RCC 7860 (cell line): Measurements from ENCODE around the gene ACTA2.
A peak's percentile ranks its signal among the peaks of the same experiment; 100 is the strongest.

ENCODE experiments used
- DNase-seq: peaks from one replicate; pipeline ENCODE4 v3.0.0-alpha.2; 2015; ENCODE audit warnings: low spot score
- FAIRE-seq: peaks from 2 replicates; lab custom pipeline; 2012; peaks lifted over from hg19 to GRCh38; lab: Jason Lieb, UNC

The ACTA2 gene

GRCh38 chr10:88952647-88953111 lies at the start of gene ACTA2:
TSS of gene ACTA2 (minus strand) at chr10:88952773. CDS start at chr10:88948930, 3,843 bp downstream.
- no peak for FAIRE-seq
- no peak for DNase-seq

- no peak for FAIRE-seq
- no peak for DNase-seq
Observed at GRCh38 chr10:89001729-89002072, 49.1 kb upstream of the ACTA2 start.

GRCh38 chr10:89001024-89001728 lies 48.6 kb upstream of the ACTA2 start:
- no peak for FAIRE-seq
- DNase-seq = no peak

- DNase-seq (no peak), FAIRE-seq (no peak)
Observed at GRCh38 chr10:88999625-89000024, 47.1 kb upstream of the ACTA2 start.

GRCh38 chr10:88996927-88997326 lies 44.4 kb upstream of the ACTA2 start:
- FAIRE-seq (no peak), DNase-seq (no peak)

GRCh38 chr10:88995156-88995876 lies 42.7 kb upstream of the ACTA2 start:
- no peak for FAIRE-seq

GRCh38 chr10:88994019-88994418 lies 41.4 kb upstream of the ACTA2 start:
- FAIRE-seq = no peak
- DNase-seq = peak; percentile 40

More at GRCh38 chr10:88995156-88995876, 42.7 kb upstream of the ACTA2 start:
- DNase-seq = no peak

- FAIRE-seq (no peak), DNase-seq (no peak)
Observed at GRCh38 chr10:88992921-88993524, 40.5 kb upstream of the ACTA2 start.

- DNase-seq = no peak
- peak; percentile 5 for FAIRE-seq
Observed at GRCh38 chr10:88991899-88992320, 39.3 kb upstream of the ACTA2 start.

GRCh38 chr10:88991161-88991898 lies 38.8 kb upstream of the ACTA2 start:
- FAIRE-seq = peak; percentile 39
- peak; percentile 55 for DNase-seq

- FAIRE-seq = peak; percentile 72
- DNase-seq = peak; percentile 90
Observed at GRCh38 chr10:88990384-88991160, 38.0 kb upstream of the ACTA2 start, which contains the start of gene FAS. TSS of gene FAS (plus strand) at chr10:88990798. CDS start at chr10:88990877, 79 bp downstream.

GRCh38 chr10:88989824-88990383 lies 37.3 kb upstream of the ACTA2 start:
- peak; percentile 50 for DNase-seq
- FAIRE-seq = peak; percentile 66

- DNase-seq (no peak), FAIRE-seq (no peak)
Observed at GRCh38 chr10:88989423-88989822, 36.9 kb upstream of the ACTA2 start.

- no peak for FAIRE-seq
Observed at GRCh38 chr10:88987840-88988239, 35.3 kb upstream of the ACTA2 start.

GRCh38 chr10:88987243-88987725 lies 34.7 kb upstream of the ACTA2 start:
- DNase-seq (no peak), FAIRE-seq (no peak)

More at GRCh38 chr10:88987840-88988239, 35.3 kb upstream of the ACTA2 start:
- no peak for DNase-seq

GRCh38 chr10:88986549-88987242 lies 34.1 kb upstream of the ACTA2 start:
- FAIRE-seq = peak; percentile 62

GRCh38 chr10:88984525-88984924 lies 32.0 kb upstream of the ACTA2 start:
- FAIRE-seq (no peak), DNase-seq (no peak)

More at GRCh38 chr10:88986549-88987242, 34.1 kb upstream of the ACTA2 start:
- no peak for DNase-seq

GRCh38 chr10:88983939-88984338 lies 31.4 kb upstream of the ACTA2 start:
- no peak for DNase-seq
- no peak for FAIRE-seq

GRCh38 chr10:88983206-88983605 lies 30.6 kb upstream of the ACTA2 start:
- FAIRE-seq (no peak), DNase-seq (no peak)
